Brain microvascular endothelial cell (primary cell): ENCODE data around the gene CSAD.

Experiments
- DNase-seq: peaks from one replicate; pipeline ENCODE4 v3.0.0-alpha.2; 2020
- H3K27ac ChIP-seq: fragments of 250-450 bp; sonication (Bioruptor Pico); 2 replicates; pipeline ENCODE4 v1.5.1; 2020; ENCODE audit warnings: mild to moderate bottlenecking, moderate library complexity
- H3K27me3 ChIP-seq: fragments of 250-450 bp; sonication (Bioruptor Pico); replicated peaks from 2 replicates; pipeline ENCODE4 v1.5.1; 2020; ENCODE audit warnings: mild to moderate bottlenecking
- H3K36me3 ChIP-seq: fragments of 250-450 bp; sonication (Bioruptor Pico); replicated peaks from 2 replicates; pipeline ENCODE4 v1.5.1; 2020; ENCODE audit warnings: mild to moderate bottlenecking
- H3K4me3 ChIP-seq: 2 replicates; pipeline ENCODE4 v1.5.1; 2011; ENCODE audit warnings: low read depth, mild to moderate bottlenecking, control low read depth, low read length, moderate library complexity
- CTCF ChIP-seq: IDR thresholded peaks from 2 replicates; pipeline ENCODE4 v1.5.1; 2011; ENCODE audit warnings: low read depth, mild to moderate bottlenecking, moderate library complexity, low read length, control low read depth, inconsistent platforms; ENCODE audit errors: missing control alignments
- in situ Hi-C: cut with HindIII; loops from 2 replicates; pipeline ENCODE4 v1.10.0; 2017; ENCODE audit warnings: low sequenced_read_pairs, low pct_ligation_motif_present

The CSAD gene

GRCh38 chr12:53199700-53200099 lies 19.0 kb upstream of the CSAD start:
- Histone ChIP-seq H3K27me3 (no peaks in the 10 kb centered on the region), H3K36me3 (no peaks in the 10 kb centered on the region), H3K27ac (no peak overlapping the region), H3K4me3 (no peak overlapping the region)
- in situ Hi-C loops = no loop called here
- TF ChIP-seq CTCF = no peak
- no peak for DNase-seq

DNA sequence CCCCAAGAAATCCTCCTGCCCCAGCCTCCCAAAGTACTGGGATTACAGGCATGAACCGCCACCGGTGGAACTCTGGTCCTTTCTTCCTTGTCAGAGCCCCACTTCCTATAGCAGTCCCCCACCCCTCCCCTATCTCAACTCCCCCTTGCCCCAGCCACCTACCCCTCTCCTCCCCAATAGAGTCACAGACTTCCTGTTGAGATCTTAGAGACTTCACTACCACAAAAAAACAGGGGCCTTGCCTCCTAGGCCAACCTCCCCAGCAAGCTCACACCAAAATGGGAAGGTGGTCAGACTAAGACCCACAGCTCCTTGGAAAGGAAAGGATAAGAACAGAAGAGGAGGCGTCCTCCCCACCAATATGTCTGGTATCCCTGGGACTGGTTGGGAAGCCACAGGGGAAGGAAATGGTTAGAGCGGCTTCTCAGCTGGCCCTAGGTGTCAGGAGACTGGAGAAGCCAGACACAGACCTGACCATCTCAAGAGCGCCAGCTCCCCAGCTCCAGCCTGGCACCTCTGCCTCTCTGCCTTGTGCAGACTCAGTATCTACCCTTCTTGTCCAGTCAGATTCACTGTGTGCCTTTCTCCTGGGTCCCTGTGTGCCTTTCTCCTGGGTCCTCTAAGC lies 17.9 kb upstream of the CSAD start:
- Histone ChIP-seq H3K27ac (no peak overlapping the region), H3K36me3 (no peaks in the 10 kb centered on the region), H3K4me3 (no peak overlapping the region), H3K27me3 (no peaks in the 10 kb centered on the region)
- in situ Hi-C loops = no loop called here
- no peak for TF ChIP-seq CTCF
- DNase-seq = no peak

- TF ChIP-seq CTCF = no peak
- Histone ChIP-seq H3K27ac (no peak overlapping the region), H3K36me3 (no peaks in the 10 kb centered on the region), H3K27me3 (no peaks in the 10 kb centered on the region), H3K4me3 (no peak overlapping the region)
- DNase-seq = no peak
- in situ Hi-C loops = no loop called here
These were observed 16.4 kb upstream of the CSAD start for GRCh38 chr12:53197011-53197640.

GRCh38 chr12:53196486-53196885 lies 15.8 kb upstream of the CSAD start:
- Histone ChIP-seq H3K27me3 (no peaks in the 10 kb centered on the region), H3K36me3 (no peaks in the 10 kb centered on the region), H3K27ac (no peak overlapping the region), H3K4me3 (no peak overlapping the region)
- no peak for DNase-seq
- in situ Hi-C loops = no loop called here
- no peak for TF ChIP-seq CTCF

DNA sequence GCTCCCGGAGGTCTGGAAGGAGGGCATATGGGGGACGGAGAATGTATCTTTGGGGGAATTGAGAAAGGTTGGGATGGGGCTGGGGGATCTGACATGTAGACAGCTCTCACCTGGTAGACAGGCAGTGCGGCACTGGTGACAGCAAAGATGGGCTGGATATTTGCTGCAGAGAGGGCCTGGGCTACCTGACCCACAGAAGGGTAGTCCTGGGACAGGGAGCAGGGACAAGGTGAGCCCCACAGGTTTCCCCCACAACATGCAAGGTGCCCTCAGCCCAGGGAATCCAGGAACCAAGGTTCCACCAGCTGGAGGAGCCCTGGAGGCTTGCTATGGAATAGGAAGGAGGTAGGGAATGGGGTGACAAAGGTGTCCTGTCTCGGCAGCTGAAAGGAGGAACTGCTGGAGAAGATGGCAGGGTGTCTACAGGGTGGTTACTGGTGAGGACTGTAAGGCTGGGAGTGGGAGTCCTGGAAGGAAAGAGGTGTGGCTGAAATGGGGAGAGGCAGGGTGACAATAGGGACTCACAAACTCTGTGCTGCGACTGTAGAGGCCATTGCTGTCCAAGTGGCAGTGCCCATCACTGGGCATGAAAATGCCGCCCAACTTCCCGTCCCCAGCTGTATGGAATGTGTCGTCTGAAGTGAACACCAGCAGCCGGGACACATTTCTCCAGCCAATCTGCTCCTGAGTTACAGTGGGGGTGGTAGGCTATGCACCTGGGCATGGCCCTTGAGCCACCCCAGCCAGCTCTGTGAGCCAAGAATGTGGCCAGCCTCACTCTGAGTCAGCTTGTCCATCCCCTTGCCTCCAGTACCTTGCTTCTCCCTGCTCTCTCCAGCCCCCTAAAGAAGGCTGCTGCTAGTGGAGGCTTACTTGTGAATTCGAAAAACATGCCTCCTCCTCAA lies 15.0 kb upstream of the CSAD start:
- TF ChIP-seq CTCF = no peak

More for the DNA sequence above, 15.0 kb upstream of the CSAD start:
- in situ Hi-C loops = no loop called here
- no peaks in the 10 kb centered on the region for H3K27me3 ChIP-seq
- H3K4me3 ChIP-seq = no peak overlapping the region
- H3K36me3 ChIP-seq = no peaks in the 10 kb centered on the region
- no peak overlapping the region for H3K27ac ChIP-seq
- DNase-seq = no peak
